Measurements from ENCODE around the gene TOP1.

The TOP1 gene

GRCh38 chr20:41004531-41005360 lies 23.9 kb upstream of the TOP1 start:
- DNase-seq (ENCODE audit: low spot score) = no peak

GRCh38 chr20:41005361-41005729 lies 23.3 kb upstream of the TOP1 start:
- DNase-seq (ENCODE audit: low spot score) = no peak

- no peak for DNase-seq (ENCODE audit: low spot score)
Measured at GRCh38 chr20:41006126-41006935, 22.3 kb upstream of the TOP1 start.

GRCh38 chr20:41006936-41007474 lies 21.6 kb upstream of the TOP1 start:
- no peak for DNase-seq (ENCODE audit: low spot score)

GRCh38 chr20:41007481-41007880 lies 21.1 kb upstream of the TOP1 start:
- DNase-seq (ENCODE audit: low spot score) = no peak

GRCh38 chr20:41009946-41010345 lies 18.7 kb upstream of the TOP1 start:
- no peak for DNase-seq (ENCODE audit: low spot score)

- DNase-seq (ENCODE audit: low spot score) = no peak
Measured at GRCh38 chr20:41011551-41012067, 17.0 kb upstream of the TOP1 start.

GRCh38 chr20:41014561-41015088 lies 14.0 kb upstream of the TOP1 start:
- DNase-seq (ENCODE audit: low spot score) = no peak

GRCh38 chr20:41017448-41018042 lies 11.1 kb upstream of the TOP1 start:
- DNase-seq (ENCODE audit: low spot score) = no peak

GRCh38 chr20:41018153-41018552 lies 10.5 kb upstream of the TOP1 start:
- no peak for DNase-seq (ENCODE audit: low spot score)

GRCh38 chr20:41023549-41023948 lies 5.1 kb upstream of the TOP1 start:
- no peak for DNase-seq (ENCODE audit: low spot score)

GRCh38 chr20:41027366-41027765 lies 1.3 kb upstream of the TOP1 start:
- DNase-seq (ENCODE audit: low spot score) = no peak

- DNase-seq (ENCODE audit: low spot score) = no peak
Measured at GRCh38 chr20:41027872-41028358, 707 bp upstream of the TOP1 start.

- peak; percentile 62 for DNase-seq (ENCODE audit: low spot score)
Measured at GRCh38 chr20:41029150-41029901, 704 bp downstream of the TOP1 start.

GRCh38 chr20:41030061-41030460 lies 1.4 kb downstream of the TOP1 start:
- no peak for DNase-seq (ENCODE audit: low spot score)

GRCh38 chr20:41030531-41031242 lies 2.1 kb downstream of the TOP1 start:
- no peak for DNase-seq (ENCODE audit: low spot score)

- no peak for DNase-seq (ENCODE audit: low spot score)
Measured at GRCh38 chr20:41031243-41031619, 2.6 kb downstream of the TOP1 start.

- DNase-seq (ENCODE audit: low spot score) = no peak
Measured at GRCh38 chr20:41032271-41032670, 3.6 kb downstream of the TOP1 start.

GRCh38 chr20:41034239-41034638 lies 5.6 kb downstream of the TOP1 start:
- no peak for DNase-seq (ENCODE audit: low spot score)

GRCh38 chr20:41035207-41035606 lies 6.6 kb downstream of the TOP1 start:
- DNase-seq (ENCODE audit: low spot score) = no peak

GRCh38 chr20:41037179-41037578 lies 8.6 kb downstream of the TOP1 start:
- DNase-seq (ENCODE audit: low spot score) = no peak

All from iPS-NIHi11 (cell line).